Stimulated activated memory B cell treated with anti-CD40 and anti-IgM and Interleukin-4, amounts not matched to agents 10 μg/mL and 1 μg/mL and 100 μg/mL, for 72 hours (primary cell): ENCODE data around the gene COQ3.
A peak's percentile ranks its signal among the peaks of the same experiment; 100 is the strongest.
"Not testable (repeated sequence)": the region's sequence is repeated elsewhere in the genome, so short reads cannot be mapped to it uniquely, and the experiment has no call there.

Experiments used
- ATAC-seq: fragments of 150-1000 bp; cut with Tn5 transposase; 2 replicates; pipeline ENCODE4 v1.10.0; 2021
- H3K27ac Mint-ChIP-seq: one replicate; pipeline ENCODE4 v1.8.0; 2022; ENCODE audit warnings: mild to moderate bottlenecking, mixed read lengths
- H3K27me3 Mint-ChIP-seq: one replicate; pipeline ENCODE4 v1.8.0; 2022; ENCODE audit warnings: mixed read lengths
- H3K36me3 Mint-ChIP-seq: one replicate; pipeline ENCODE4 v1.8.0; 2022; ENCODE audit warnings: mixed read lengths
- H3K4me1 Mint-ChIP-seq: one replicate; pipeline ENCODE4 v1.8.0; 2022; ENCODE audit warnings: mixed read lengths
- H3K4me3 Mint-ChIP-seq: one replicate; pipeline ENCODE4 v1.8.0; 2022; ENCODE audit warnings: mild to moderate bottlenecking, moderate library complexity, mixed read lengths
- H3K9me3 Mint-ChIP-seq: one replicate; pipeline ENCODE4 v1.8.0; 2022; ENCODE audit warnings: mixed read lengths

The COQ3 gene

DNA sequence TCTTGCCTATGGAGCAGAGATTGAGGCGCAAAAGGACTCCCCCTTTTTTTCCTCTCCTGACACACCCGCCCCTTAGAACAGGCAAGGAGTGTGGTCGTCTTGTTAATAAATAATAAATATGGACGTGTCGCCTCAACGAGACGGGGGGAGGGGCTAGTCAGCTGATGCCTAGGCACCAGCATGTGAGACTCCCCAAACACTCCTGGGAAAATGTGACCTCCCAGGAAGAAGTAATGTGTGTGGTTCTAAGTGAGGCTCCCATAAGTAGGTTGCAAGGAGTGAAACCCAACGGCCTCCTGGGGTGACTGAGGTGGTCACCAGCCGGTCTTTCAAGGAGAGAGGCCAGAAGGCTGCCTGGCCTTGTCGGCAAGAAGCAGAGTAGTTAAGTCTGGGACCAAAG is 43.4 kb downstream of the COQ3 start:
- no peaks in the 10 kb centered on the region for H3K36me3 Mint-ChIP-seq
- no peaks in the 10 kb centered on the region for H3K9me3 Mint-ChIP-seq
- H3K4me1 Mint-ChIP-seq: no peaks in the 10 kb centered on the region
- H3K27ac Mint-ChIP-seq: no peak overlapping the region
- peaks cover 60% of the 10 kb centered on the region for H3K27me3 Mint-ChIP-seq
- no peak for ATAC-seq
- no peak overlapping the region for H3K4me3 Mint-ChIP-seq

DNA sequence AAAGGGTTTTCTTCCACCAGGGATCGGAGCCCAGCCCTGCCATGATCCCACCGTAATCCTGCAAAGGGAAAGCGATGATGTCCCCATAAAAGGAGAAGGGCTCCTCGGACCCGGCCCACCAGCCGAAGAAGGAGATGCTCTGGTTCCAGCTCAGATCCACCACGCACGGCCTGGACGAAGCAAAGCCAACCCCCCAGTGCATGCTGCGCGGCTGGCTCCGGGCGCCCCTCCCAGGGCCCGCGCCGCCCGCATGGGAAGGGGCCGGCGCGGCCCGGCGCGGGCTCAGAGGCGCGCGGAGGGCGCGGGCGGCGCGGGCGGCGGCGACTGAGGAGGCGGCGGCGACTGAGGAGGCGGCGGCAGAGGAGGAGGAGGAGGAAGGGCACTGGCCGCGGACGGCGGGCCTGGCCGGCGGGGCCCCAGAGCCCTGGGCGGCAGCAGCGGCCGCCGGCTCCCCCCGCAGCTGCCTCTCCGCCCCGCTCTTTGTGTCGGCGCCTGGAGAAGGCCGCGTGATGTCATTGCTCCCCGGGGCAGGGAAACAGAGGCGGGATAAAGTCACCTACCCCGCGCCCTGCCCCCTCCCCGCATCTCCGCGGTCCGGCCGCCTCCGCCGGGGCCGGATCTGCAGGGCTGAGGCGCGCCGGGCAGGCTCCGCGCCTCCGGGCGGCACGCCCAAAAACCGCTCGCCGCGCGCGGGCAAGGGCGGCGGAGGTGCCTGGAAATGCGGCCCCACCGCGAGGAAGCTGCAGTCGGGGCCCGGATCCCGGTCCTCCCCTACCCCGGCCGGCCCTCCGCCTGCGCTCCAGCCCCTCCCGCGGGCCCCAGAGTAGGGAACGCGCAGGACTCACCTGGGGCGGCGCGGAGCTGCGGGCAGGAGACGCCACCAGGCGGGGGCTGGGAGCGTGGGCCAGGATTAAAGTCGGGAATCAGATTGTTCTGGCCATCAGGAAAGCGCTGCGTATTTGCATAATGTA is 44.5 kb downstream of the COQ3 start, which contains the start of gene FAXC:
Gene FAXC (minus strand): TSS at position 504 of the 971 bp plus-strand sequence. CDS start 302 bp downstream, at position 202.
- H3K9me3 Mint-ChIP-seq: no peaks in the 10 kb centered on the region
- peak; percentile 39 for ATAC-seq
- H3K36me3 Mint-ChIP-seq: no peaks in the 10 kb centered on the region

GRCh38 chr6:99348288-99349170 is 45.5 kb downstream of the COQ3 start:
- Mint-ChIP-seq H3K27ac (no peak overlapping the region), H3K27me3 (peaks cover 55% of the 10 kb centered on the region), H3K36me3 (no peaks in the 10 kb centered on the region), H3K9me3 (no peaks in the 10 kb centered on the region), H3K4me1 (peaks cover 6% of the 10 kb centered on the region), H3K4me3 (peak overlapping the region; percentile 53)
- no peak for ATAC-seq

More for the DNA sequence above, 44.5 kb downstream of the COQ3 start, which contains the start of gene FAXC:
- Mint-ChIP-seq H3K27ac (no peak within 1 kb of the TSS), H3K4me3 (peak within 1 kb of the TSS; percentile 53), H3K4me1 (peaks cover under 1% of the 10 kb centered on the region), H3K27me3 (peaks cover 53% of the 10 kb centered on the region)

DNA sequence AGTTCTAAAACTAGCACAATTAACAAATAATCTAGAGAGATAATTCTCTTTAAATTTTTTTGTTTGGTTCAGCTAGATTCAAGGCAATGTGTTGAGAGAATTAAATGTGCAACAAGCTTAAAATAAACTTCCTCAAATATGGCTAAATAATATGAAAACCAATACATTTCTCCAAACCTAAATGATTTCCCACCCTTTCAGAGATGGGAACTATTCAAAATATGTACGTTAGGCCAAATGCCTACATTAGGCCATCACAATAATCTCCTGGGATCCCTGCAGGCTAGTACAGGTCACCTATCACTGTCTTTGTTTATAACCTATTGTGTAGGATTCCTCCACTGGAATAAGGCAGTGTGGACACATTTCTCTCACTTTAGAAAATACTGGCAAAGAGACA is 46.2 kb downstream of the COQ3 start:
- no peak overlapping the region for H3K4me3 Mint-ChIP-seq

DNA sequence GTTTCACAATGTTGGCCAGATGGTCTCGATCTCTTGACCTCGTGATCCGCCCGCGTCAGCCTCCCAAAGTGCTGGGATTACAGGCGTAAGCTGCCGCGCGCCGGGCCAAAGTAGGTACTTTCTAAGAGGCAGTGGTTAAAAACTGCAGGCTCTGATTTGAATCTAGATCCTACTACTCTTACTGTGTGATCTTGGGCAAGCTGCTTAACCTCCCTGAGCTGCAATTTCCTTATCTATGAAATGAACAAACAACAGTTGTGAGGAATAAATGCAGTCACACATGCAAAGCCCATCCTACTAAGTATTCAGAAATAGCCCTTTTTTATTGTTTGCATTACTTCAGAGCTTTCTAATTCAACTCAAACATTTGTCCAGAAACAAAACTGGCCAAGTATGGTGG is 47.4 kb downstream of the COQ3 start:
- no peaks in the 10 kb centered on the region for H3K36me3 Mint-ChIP-seq
- peaks cover 6% of the 10 kb centered on the region for H3K4me1 Mint-ChIP-seq
- H3K4me3 Mint-ChIP-seq: no peak overlapping the region
- peaks cover 47% of the 10 kb centered on the region for H3K27me3 Mint-ChIP-seq
- no peak for ATAC-seq
- no peaks in the 10 kb centered on the region for H3K9me3 Mint-ChIP-seq
- no peak overlapping the region for H3K27ac Mint-ChIP-seq

More for the DNA sequence above, 46.2 kb downstream of the COQ3 start:
- Mint-ChIP-seq H3K9me3 (no peaks in the 10 kb centered on the region), H3K36me3 (no peaks in the 10 kb centered on the region), H3K4me1 (peaks cover 6% of the 10 kb centered on the region), H3K27ac (no peak overlapping the region), H3K27me3 (peaks cover 53% of the 10 kb centered on the region)
- no peak for ATAC-seq

DNA sequence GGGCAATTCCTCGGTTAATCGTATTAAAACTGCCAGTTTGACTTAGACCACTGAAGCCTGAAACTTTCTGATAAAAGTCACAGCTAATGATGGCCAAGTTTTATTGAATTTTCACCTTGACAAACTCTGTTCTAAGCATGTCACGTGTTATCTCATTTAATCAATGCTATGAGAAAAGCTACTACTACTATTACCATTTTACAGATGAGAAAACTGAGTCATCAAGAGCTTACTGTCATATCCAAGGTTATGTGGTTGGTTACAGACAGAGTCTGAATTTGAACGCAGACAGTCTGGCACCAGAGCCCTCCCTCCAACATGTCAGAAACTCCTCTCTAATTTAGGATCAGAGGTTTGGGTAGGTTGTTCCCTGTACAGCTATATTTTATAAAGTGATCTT is 48.8 kb downstream of the COQ3 start:
- H3K4me1 Mint-ChIP-seq: peaks cover 6% of the 10 kb centered on the region
- H3K36me3 Mint-ChIP-seq: no peaks in the 10 kb centered on the region
- H3K27me3 Mint-ChIP-seq: peaks cover 33% of the 10 kb centered on the region
- H3K9me3 Mint-ChIP-seq: no peaks in the 10 kb centered on the region
- H3K27ac Mint-ChIP-seq: no peak overlapping the region
- no peak overlapping the region for H3K4me3 Mint-ChIP-seq
- no peak for ATAC-seq

- Mint-ChIP-seq H3K27me3 (peaks cover 38% of the 10 kb centered on the region), H3K4me3 (no peak overlapping the region)
- ATAC-seq: no peak
Observed at GRCh38 chr6:99344289-99344688, 49.7 kb downstream of the COQ3 start.

DNA sequence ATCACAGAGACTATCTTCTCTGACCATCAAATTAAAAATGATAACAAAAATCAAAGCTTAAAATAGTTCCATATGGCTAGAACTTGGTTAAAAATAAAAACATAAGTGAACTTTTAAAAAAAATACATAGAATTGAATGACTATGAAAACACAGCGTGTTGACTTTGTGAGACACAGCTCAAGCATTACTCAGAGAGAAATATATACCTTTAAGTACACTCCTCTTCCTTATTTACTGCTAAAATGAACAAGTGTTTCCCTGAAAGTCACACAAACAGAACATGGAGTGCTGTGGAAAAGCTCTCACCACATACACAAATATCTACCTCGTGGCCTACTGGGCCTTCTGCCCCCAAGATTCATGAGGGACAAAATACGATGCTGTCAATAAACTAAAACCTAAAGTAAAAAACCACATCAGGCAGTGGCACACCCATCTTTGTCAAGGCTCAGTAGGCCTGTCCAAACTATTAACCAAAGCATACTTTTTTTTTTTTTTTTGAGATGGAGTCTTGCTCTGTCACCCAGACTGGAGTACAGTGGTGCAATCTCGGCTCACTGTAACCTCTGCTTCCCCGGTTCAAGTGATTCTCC is 52.0 kb downstream of the COQ3 start:
- ATAC-seq: no peak
- Mint-ChIP-seq H3K27ac (no peak overlapping the region), H3K36me3 (no peaks in the 10 kb centered on the region), H3K4me1 (peaks cover 6% of the 10 kb centered on the region), H3K4me3 (no peak overlapping the region), H3K9me3 (no peaks in the 10 kb centered on the region), H3K27me3 (peaks cover 49% of the 10 kb centered on the region)

More at GRCh38 chr6:99344289-99344688, 49.7 kb downstream of the COQ3 start:
- H3K36me3 Mint-ChIP-seq: no peaks in the 10 kb centered on the region
- peaks cover 6% of the 10 kb centered on the region for H3K4me1 Mint-ChIP-seq
- H3K9me3 Mint-ChIP-seq: no peaks in the 10 kb centered on the region
- no peak overlapping the region for H3K27ac Mint-ChIP-seq

DNA sequence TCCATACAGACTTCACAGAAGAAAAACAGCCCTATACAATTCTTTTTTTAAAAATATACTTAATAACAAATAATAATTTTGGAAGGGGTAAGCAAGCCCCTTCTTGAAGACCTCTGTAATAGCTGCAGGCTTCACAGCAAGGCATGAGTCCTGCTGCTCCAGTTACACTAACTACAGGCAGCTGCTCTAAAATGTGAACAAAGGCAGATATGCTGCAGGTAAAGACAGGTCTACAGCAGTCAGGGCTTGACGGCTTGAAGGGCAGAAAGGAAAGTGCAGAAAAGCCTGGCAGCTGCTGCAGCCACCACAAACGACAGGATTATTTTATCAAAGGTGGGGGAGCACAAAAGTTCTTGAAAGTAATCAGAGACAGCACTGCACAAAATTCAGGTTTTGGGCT is 55.8 kb downstream of the COQ3 start:
- Mint-ChIP-seq H3K36me3 (no peaks in the 10 kb centered on the region), H3K27me3 (peaks cover 31% of the 10 kb centered on the region), H3K4me3 (no peak overlapping the region), H3K9me3 (no peaks in the 10 kb centered on the region), H3K4me1 (peaks cover 13% of the 10 kb centered on the region), H3K27ac (no peak overlapping the region)
- ATAC-seq: no peak

DNA sequence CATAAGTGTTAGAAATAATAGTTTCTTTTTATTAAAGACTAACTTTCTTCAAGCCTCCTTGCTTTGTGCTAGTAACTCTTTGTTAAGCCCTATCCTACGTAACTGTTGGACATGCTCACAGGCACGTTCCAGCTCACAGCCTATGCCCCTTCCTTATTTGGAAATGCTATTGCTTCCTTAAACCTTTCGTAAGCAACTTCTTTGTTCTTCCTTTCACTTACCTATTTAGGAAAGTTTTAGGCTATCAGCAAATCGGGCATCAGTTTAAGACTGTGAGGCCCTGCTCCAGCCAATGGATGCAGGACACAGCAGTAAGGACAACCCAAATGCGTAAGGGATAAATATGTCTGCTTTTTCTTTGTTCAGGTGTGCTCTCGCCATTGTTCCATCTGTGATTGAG is 58.7 kb downstream of the COQ3 start:
- not testable (repeated sequence) for ATAC-seq, H3K36me3 Mint-ChIP-seq, H3K4me3 Mint-ChIP-seq, H3K9me3 Mint-ChIP-seq, H3K27ac Mint-ChIP-seq
- Mint-ChIP-seq H3K4me1 (peaks cover 29% of the 10 kb centered on the region), H3K27me3 (peaks cover 31% of the 10 kb centered on the region)

GRCh38 chr6:99334526-99335127 is 59.4 kb downstream of the COQ3 start:
- no peak for ATAC-seq
- Mint-ChIP-seq H3K36me3 (no peaks in the 10 kb centered on the region), H3K27me3 (peaks cover 26% of the 10 kb centered on the region), H3K27ac (no peak overlapping the region), H3K4me1 (peaks cover 33% of the 10 kb centered on the region), H3K4me3 (no peak overlapping the region), H3K9me3 (no peaks in the 10 kb centered on the region)

DNA sequence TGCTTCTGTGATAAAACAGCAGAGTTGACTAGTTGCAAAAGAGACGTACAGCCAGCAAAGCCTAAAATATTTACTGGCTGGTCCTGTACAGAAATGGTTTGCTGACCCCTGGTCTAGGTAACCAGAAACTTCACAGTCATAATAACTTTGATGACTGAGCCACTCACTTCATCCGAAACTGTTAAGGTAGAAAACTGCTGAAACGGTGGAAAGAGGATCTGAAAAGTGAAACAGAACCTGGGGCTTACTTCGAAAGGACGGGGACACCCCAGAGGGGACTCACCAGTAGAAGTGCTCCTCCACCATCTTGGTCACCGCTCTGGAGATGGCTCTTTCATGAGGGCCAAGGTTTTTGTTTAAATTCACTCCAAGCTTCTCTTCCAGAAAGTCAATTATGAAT is 60.9 kb downstream of the COQ3 start:
- Mint-ChIP-seq H3K27ac (no peak overlapping the region), H3K4me1 (peaks cover 33% of the 10 kb centered on the region), H3K36me3 (no peaks in the 10 kb centered on the region), H3K4me3 (no peak overlapping the region), H3K27me3 (peaks cover 13% of the 10 kb centered on the region), H3K9me3 (no peaks in the 10 kb centered on the region)
- peak; percentile 93 for ATAC-seq

DNA sequence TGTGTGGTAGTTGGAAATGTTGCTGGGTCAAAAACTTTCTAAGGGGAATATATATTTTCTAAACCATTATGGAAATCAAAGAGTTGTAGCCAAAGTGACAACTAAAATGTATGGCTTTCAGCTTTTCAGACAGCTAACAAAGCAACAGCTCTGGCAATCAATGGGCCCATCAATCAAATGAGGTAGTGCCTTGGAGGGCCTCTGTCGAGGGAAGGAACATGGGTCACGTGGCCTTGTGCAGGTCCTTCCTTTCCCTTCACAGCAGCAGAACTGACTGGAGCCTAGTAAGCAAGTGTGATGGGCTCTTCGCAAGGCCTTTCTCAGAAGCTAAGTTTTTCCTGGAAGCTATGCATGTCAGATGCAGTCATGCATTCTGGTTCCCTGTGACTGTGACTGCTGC is 62.5 kb downstream of the COQ3 start:
- Mint-ChIP-seq H3K27me3 (peaks cover 4% of the 10 kb centered on the region), H3K36me3 (no peaks in the 10 kb centered on the region), H3K4me1 (peaks cover 33% of the 10 kb centered on the region), H3K4me3 (no peak overlapping the region), H3K27ac (no peak overlapping the region), H3K9me3 (no peaks in the 10 kb centered on the region)
- ATAC-seq: no peak

DNA sequence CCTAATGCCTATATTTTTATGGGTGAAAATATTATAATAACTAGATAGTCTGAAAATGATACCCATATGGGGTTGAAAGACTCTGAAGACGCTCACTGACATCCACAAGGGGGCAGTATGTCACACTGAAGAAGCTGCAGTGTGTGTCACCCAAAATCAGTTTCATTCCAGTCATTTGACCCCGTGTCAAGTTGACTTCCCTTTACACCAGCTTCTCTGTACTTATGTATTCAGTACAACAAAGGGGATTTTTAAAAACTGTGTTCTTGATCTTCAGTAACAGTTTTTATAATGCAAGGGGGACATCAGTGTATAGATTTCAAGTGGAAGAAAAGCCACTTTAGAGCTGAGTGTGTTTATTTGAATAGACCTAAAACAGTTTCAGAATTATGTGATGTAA is 63.8 kb downstream of the COQ3 start:
- H3K36me3 Mint-ChIP-seq: no peaks in the 10 kb centered on the region
- no peaks in the 10 kb centered on the region for H3K9me3 Mint-ChIP-seq
- no peak overlapping the region for H3K4me3 Mint-ChIP-seq
- peaks cover 33% of the 10 kb centered on the region for H3K4me1 Mint-ChIP-seq
- no peak overlapping the region for H3K27ac Mint-ChIP-seq
- no peaks in the 10 kb centered on the region for H3K27me3 Mint-ChIP-seq
- ATAC-seq: peak; percentile 83

- H3K27ac Mint-ChIP-seq: no peak overlapping the region
- ATAC-seq: no peak
- H3K9me3 Mint-ChIP-seq: no peaks in the 10 kb centered on the region
- no peak overlapping the region for H3K4me3 Mint-ChIP-seq
- H3K27me3 Mint-ChIP-seq: peaks cover 26% of the 10 kb centered on the region
- no peaks in the 10 kb centered on the region for H3K36me3 Mint-ChIP-seq
- peaks cover 1% of the 10 kb centered on the region for H3K4me1 Mint-ChIP-seq
Observed at GRCh38 chr6:99324996-99325395, 69.0 kb downstream of the COQ3 start.
